Fibroblast of lung (primary cell): Measurements from ENCODE around the gene FGD2. TPM values are rescaled to one million over a fixed set of nuclear protein-coding genes. Genes with fewer than 3 reads are reported as not detected.

Experiments
- DNase-seq, 2 donors: peaks; one replicate each; pipeline versions ENCODE4 v3.0.0 to v3.0.0-alpha.2; 2010; ENCODE audit warnings: low read depth in 2 of 2
- H2AFZ ChIP-seq: 2 replicates; pipeline ENCODE4 v1.5.1; 2012; ENCODE audit warnings: low read length, control low read depth, inconsistent platforms
- H3K27ac ChIP-seq: 2 replicates; pipeline ENCODE4 v1.5.1; 2011; ENCODE audit warnings: low read length, control low read depth; ENCODE audit not compliant: insufficient read depth
- H3K27me3 ChIP-seq: 2 replicates; pipeline ENCODE4 v1.5.1; 2011; ENCODE audit warnings: mild to moderate bottlenecking, low read length; ENCODE audit not compliant: control insufficient read depth, insufficient read depth
- H3K36me3 ChIP-seq: 2 replicates; pipeline ENCODE4 v1.5.1; 2011; ENCODE audit warnings: low read length; ENCODE audit not compliant: control insufficient read depth, insufficient read depth
- H3K4me1 ChIP-seq: 2 replicates; pipeline ENCODE4 v1.5.1; 2011; ENCODE audit warnings: low read length; ENCODE audit not compliant: control insufficient read depth, insufficient read depth; ENCODE audit errors: extremely low read depth
- H3K4me2 ChIP-seq: 2 replicates; pipeline ENCODE4 v1.5.1; 2011; ENCODE audit warnings: low read length, control low read depth; ENCODE audit not compliant: insufficient read depth; ENCODE audit errors: extremely low read depth
- H3K4me3 ChIP-seq, 4 experiments: fragments of 200-600 bp in 1 of 4; sonication (generic) in 1 of 4; replicated peaks in 1 of 4; 2 replicates each; pipeline ENCODE4 v1.5.1; 2011 to 2016; ENCODE audit warnings: low read length in 4 of 4, low read depth in 3 of 4, mild to moderate bottlenecking in 3 of 4, control low read depth in 2 of 4, inconsistent platforms in 1 of 4, mixed read lengths in 1 of 4; ENCODE audit not compliant: insufficient read depth in 1 of 4; ENCODE audit errors: control extremely low read depth in 1 of 4
- H3K79me2 ChIP-seq: 2 replicates; pipeline ENCODE4 v1.5.1; 2012; ENCODE audit warnings: mild to moderate bottlenecking, low read length, inconsistent platforms; ENCODE audit not compliant: control insufficient read depth, insufficient read depth
- H3K9ac ChIP-seq: 2 replicates; pipeline ENCODE4 v1.5.1; 2011; ENCODE audit warnings: mild to moderate bottlenecking, low read length, control low read depth; ENCODE audit not compliant: insufficient read depth
- H3K9me3 ChIP-seq: 2 replicates; pipeline ENCODE4 v1.5.1; 2012; ENCODE audit warnings: low read depth, low read length; ENCODE audit not compliant: control insufficient read depth, insufficient read depth
- H4K20me1 ChIP-seq: 2 replicates; pipeline ENCODE4 v1.5.1; 2011; ENCODE audit warnings: low read length; ENCODE audit not compliant: control insufficient read depth, insufficient read depth; ENCODE audit errors: extremely low read depth
- EZH2 ChIP-seq: IDR thresholded peaks from 2 replicates; pipeline ENCODE4 v1.5.1; 2012; ENCODE audit warnings: low read length, control low read depth, mild to moderate bottlenecking; ENCODE audit errors: missing control alignments
- polyA plus RNA-seq, 2 donors: library from polyadenylated mRNA; depleted of rRNA in 1 of 2; stranded (reverse) in 1 of 2; unstranded in 1 of 2; fragments of >200 nt; gene quantifications; 2 replicates each; pipeline ENCODE4 v1.2.1, GENCODE V29; 2011 to 2012; ENCODE audit warnings: missing spikeins in 1 of 2
- total RNA-seq: library from RNA; depleted of rRNA; stranded (reverse); fragments of >200 nt; gene quantifications from 2 replicates; pipeline ENCODE4 v1.2.1, GENCODE V29; 2014
- TF ChIP-seq, protein P1 (sequence below), 2 donors: IDR thresholded peaks in 1 of 2; conservative IDR thresholded peaks in 1 of 2; 1 replicate in 1 of 2; 2 replicates in 1 of 2; pipeline ENCODE4 v1.5.1; 2011 to 2012; ENCODE audit warnings: low read length in 2 of 2, control low read depth in 1 of 2, inconsistent platforms in 1 of 2, low read depth in 1 of 2, mild to moderate bottlenecking in 1 of 2

FGD2 gene
- total and polyA plus RNA-seq, 2 donors (not counting 1 experiment from before 2014, with no cell fraction given): not detected

DNA sequence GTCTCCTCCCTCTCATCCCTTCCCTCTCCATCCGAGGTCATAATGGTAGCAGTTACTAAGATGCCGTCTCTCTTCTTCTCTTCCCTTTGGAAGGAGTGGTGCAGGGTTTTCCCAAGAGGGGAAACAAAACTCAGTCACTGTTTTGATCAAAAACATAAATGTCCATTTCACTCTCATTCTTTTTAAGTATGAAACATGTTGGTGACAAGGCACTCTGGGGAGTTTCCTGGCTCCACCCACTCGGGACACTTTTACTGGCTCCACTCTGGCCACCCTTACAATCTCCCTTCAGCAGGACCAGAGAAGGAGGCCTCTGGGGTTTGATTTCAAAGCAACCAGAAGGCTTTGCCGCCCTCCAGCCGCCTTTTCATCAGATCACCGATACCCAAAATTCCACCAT lies 57.0 kb downstream of the FGD2 start:
- no peak for TF ChIP-seq EZH2
- TF ChIP-seq, protein P1, sequence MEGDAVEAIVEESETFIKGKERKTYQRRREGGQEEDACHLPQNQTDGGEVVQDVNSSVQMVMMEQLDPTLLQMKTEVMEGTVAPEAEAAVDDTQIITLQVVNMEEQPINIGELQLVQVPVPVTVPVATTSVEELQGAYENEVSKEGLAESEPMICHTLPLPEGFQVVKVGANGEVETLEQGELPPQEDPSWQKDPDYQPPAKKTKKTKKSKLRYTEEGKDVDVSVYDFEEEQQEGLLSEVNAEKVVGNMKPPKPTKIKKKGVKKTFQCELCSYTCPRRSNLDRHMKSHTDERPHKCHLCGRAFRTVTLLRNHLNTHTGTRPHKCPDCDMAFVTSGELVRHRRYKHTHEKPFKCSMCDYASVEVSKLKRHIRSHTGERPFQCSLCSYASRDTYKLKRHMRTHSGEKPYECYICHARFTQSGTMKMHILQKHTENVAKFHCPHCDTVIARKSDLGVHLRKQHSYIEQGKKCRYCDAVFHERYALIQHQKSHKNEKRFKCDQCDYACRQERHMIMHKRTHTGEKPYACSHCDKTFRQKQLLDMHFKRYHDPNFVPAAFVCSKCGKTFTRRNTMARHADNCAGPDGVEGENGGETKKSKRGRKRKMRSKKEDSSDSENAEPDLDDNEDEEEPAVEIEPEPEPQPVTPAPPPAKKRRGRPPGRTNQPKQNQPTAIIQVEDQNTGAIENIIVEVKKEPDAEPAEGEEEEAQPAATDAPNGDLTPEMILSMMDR (conservative IDR thresholded peaks at IDR 0.05 in 1 of 2, IDR thresholded peaks at IDR 0.05 in 1 of 2; ENCODE audit: low read depth in 1 of 2, low read length in 2 of 2): no peak
- Histone ChIP-seq H3K4me3 (no peak overlapping the region), H3K27ac (no peak overlapping the region), H3K27me3 (no peaks in the 10 kb centered on the region), H4K20me1 (no peaks in the 10 kb centered on the region), H3K79me2 (no peaks in the 10 kb centered on the region), H3K4me2 (no peak overlapping the region), H2AFZ (no peak overlapping the region), H3K36me3 (no peaks in the 10 kb centered on the region), H3K4me1 (peaks cover 7% of the 10 kb centered on the region), H3K9me3 (no peaks in the 10 kb centered on the region), H3K9ac (no peak overlapping the region)
- no peak for DNase-seq

DNA sequence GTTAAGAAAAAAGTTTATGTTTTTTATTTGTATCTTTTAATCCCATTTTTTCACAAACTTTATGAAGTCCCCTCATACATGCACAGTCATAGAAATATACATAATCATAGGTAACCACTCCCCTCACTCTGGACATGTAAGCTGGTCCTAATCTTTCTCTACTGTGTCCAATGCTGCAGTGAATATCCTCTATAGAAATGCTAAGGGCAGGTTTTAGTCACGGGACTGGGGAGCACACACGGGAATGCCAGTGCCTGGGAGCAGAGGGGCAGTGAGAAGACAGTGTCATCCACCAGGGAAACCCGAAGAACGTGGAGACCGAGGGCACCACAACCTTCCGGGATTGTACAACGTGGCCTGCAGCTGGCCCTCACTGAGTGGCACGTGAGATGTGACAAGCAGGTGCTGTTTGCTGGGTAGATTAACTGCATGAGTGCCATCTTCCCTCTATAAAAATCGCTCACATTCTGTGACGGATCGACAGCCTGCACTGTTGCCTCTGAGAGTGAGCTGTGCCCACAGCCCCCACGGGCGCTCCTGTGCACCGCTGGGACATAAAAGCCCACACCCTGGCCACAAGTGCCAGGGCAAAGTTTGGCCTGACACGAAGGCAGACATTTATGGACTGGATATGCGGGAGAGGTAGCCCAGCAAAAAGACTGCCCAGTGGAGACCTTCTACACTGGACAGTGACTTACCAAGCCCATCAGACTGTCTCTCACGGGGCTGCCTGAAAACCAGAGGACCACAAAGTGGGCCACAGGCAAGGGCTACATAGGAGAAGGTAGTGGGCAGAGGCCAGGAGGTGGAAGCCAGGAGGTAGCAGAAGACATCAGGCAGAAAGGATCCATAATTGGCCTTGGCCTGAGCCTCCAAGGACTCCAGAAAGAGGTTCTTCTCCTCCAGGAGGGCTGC lies 63.2 kb downstream of the FGD2 start:
- no peaks in the 10 kb centered on the region for H3K9me3 ChIP-seq

DNA sequence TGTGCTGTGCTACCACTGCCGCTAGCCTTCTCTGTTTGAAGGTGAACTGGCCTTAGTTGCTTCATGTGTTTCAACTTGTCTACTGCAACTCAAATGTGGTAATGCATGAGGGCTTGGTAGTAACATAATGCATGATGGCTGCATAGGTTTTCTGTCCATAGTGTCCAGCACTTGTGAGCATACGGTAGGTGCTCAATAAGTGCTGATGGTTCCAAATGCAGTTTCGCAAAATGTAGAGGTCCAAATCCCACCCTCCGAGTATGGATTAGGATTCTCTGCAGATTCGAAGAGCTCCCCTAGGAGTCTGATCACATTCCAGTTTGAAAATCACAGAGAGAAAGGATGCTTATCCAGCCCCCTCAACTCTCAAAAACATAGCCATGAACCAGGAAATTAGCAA lies 64.2 kb downstream of the FGD2 start:
- H3K4me2 ChIP-seq: no peak overlapping the region
- TF ChIP-seq, protein P1 (conservative IDR thresholded peaks at IDR 0.05 in 1 of 2, IDR thresholded peaks at IDR 0.05 in 1 of 2; ENCODE audit: low read depth in 1 of 2, low read length in 2 of 2): no peak
- no peak for TF ChIP-seq EZH2
- no peaks in the 10 kb centered on the region for H3K9me3 ChIP-seq
- H3K27me3 ChIP-seq: peaks cover 2% of the 10 kb centered on the region
- no peaks in the 10 kb centered on the region for H3K36me3 ChIP-seq
- H3K9ac ChIP-seq: no peak overlapping the region
- no peak overlapping the region for H2AFZ ChIP-seq
- H3K4me3 ChIP-seq: no peak overlapping the region
- H3K27ac ChIP-seq: no peak overlapping the region
- H3K4me1 ChIP-seq: no peaks in the 10 kb centered on the region
- no peaks in the 10 kb centered on the region for H3K79me2 ChIP-seq
- DNase-seq: no peak
- H4K20me1 ChIP-seq: no peaks in the 10 kb centered on the region

More for the DNA sequence above, 63.2 kb downstream of the FGD2 start:
- no peak for DNase-seq
- H3K79me2 ChIP-seq: no peaks in the 10 kb centered on the region
- H3K4me3 ChIP-seq: no peak overlapping the region
- TF ChIP-seq, protein P1 (conservative IDR thresholded peaks at IDR 0.05 in 1 of 2, IDR thresholded peaks at IDR 0.05 in 1 of 2; ENCODE audit: low read depth in 1 of 2, low read length in 2 of 2): no peak
- TF ChIP-seq EZH2: no peak
- no peaks in the 10 kb centered on the region for H4K20me1 ChIP-seq
- no peak overlapping the region for H3K27ac ChIP-seq
- H3K36me3 ChIP-seq: no peaks in the 10 kb centered on the region
- H3K9ac ChIP-seq: no peak overlapping the region
- H3K4me2 ChIP-seq: no peak overlapping the region
- peaks cover 2% of the 10 kb centered on the region for H3K27me3 ChIP-seq
- H2AFZ ChIP-seq: no peak overlapping the region
- no peaks in the 10 kb centered on the region for H3K4me1 ChIP-seq
